Measurements from ENCODE around the gene CABP1. TPM values are rescaled to one million over a fixed set of nuclear protein-coding genes. Genes with fewer than 3 reads are reported as not detected.

Gene CABP1
- total and polyA plus RNA-seq, 2 experiments from 2014 or later, result 5.1 to 5.2 TPM

DNA sequence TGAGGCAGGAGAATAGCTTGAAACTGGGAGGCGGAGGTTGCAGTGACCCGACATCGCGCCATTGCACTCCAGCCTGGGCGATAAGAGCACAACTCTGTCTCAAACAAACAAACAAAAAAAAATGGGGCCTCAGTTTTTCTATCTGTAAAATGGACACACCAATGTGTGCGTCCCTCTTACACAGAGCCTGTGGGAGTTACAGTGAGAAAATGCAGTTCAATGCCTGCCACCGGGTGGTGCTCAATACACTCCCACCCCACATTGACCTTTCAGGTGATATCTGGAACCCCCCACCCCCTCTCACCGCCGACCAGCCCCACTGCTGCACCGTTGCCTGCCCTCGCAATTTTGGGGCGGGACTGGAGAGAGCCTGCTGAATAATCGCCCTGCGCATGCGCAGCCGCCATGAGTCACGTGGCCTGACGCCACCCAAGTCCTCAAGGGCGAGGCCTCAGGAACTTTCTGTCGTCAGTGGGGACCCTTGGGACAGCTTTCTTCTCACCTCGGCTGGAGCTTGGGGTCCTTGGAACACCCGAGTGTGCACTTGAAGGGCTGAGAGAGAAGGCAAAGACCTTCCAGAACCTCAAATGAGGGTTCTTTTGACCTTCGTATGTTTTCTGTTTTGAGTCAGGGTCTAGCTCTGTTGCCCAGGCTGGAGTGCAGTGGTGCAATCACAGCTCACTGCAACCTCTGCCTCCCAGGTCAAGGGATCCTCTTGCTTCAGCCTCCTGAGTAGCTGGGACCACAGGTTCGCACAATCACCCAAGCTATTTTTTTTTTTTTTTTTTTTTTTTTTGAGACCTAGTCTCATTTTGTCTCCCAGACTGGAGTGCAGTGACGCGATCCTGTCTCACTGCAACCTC, 14.6 kb upstream of the CABP1 start:
- H2AFZ ChIP-seq, result no peak overlapping the region
- no peak overlapping the region for H3K4me3 Mint-ChIP-seq
- H3K9me3 Mint-ChIP-seq, result no peaks in the 10 kb centered on the region
- H3K27me3 ChIP-seq (ENCODE audit: insufficient read depth), result no peaks in the 10 kb centered on the region
- H4K20me1 ChIP-seq (replicated peaks; ENCODE audit: insufficient read depth), result no peaks in the 10 kb centered on the region
- H3K36me3 ChIP-seq (ENCODE audit: insufficient read depth), result no peaks in the 10 kb centered on the region
- peaks cover 9% of the 10 kb centered on the region for H3K4me1 Mint-ChIP-seq
- H3K36me3 Mint-ChIP-seq (ENCODE audit: low read depth), result no peaks in the 10 kb centered on the region
- H3K27ac Mint-ChIP-seq, result no peak overlapping the region
- H3K79me2 ChIP-seq (replicated peaks; ENCODE audit: insufficient read depth), result no peaks in the 10 kb centered on the region
- no peaks in the 10 kb centered on the region for H3F3A ChIP-seq (replicated peaks; ENCODE audit: low read depth)
- no peak overlapping the region for H3K4me2 ChIP-seq
- H3K27ac ChIP-seq (ENCODE audit: low read depth), result no peak overlapping the region
- no peak overlapping the region for H3K4me3 ChIP-seq
- peak; percentile 65 for ATAC-seq
- H3K9me2 ChIP-seq (ENCODE audit: insufficient read depth), result no peaks in the 10 kb centered on the region
- peaks cover 5% of the 10 kb centered on the region for H3K27me3 Mint-ChIP-seq (ENCODE audit: insufficient read depth, low read depth, poor library complexity)
- TF ChIP-seq, protein P1, sequence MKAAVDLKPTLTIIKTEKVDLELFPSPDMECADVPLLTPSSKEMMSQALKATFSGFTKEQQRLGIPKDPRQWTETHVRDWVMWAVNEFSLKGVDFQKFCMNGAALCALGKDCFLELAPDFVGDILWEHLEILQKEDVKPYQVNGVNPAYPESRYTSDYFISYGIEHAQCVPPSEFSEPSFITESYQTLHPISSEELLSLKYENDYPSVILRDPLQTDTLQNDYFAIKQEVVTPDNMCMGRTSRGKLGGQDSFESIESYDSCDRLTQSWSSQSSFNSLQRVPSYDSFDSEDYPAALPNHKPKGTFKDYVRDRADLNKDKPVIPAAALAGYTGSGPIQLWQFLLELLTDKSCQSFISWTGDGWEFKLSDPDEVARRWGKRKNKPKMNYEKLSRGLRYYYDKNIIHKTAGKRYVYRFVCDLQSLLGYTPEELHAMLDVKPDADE (IDR thresholded peaks at IDR 0.05), result no peak
- TF ChIP-seq, protein P2, sequence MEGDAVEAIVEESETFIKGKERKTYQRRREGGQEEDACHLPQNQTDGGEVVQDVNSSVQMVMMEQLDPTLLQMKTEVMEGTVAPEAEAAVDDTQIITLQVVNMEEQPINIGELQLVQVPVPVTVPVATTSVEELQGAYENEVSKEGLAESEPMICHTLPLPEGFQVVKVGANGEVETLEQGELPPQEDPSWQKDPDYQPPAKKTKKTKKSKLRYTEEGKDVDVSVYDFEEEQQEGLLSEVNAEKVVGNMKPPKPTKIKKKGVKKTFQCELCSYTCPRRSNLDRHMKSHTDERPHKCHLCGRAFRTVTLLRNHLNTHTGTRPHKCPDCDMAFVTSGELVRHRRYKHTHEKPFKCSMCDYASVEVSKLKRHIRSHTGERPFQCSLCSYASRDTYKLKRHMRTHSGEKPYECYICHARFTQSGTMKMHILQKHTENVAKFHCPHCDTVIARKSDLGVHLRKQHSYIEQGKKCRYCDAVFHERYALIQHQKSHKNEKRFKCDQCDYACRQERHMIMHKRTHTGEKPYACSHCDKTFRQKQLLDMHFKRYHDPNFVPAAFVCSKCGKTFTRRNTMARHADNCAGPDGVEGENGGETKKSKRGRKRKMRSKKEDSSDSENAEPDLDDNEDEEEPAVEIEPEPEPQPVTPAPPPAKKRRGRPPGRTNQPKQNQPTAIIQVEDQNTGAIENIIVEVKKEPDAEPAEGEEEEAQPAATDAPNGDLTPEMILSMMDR (conservative IDR thresholded peaks at IDR 0.05; ENCODE audit: low read depth in 2 of 2), result peak; percentile 51 to 75
- peak; percentile 75 for DNase-seq (ENCODE audit: low spot score)
- no peaks in the 10 kb centered on the region for H3K4me1 ChIP-seq (ENCODE audit: insufficient read depth)

DNA sequence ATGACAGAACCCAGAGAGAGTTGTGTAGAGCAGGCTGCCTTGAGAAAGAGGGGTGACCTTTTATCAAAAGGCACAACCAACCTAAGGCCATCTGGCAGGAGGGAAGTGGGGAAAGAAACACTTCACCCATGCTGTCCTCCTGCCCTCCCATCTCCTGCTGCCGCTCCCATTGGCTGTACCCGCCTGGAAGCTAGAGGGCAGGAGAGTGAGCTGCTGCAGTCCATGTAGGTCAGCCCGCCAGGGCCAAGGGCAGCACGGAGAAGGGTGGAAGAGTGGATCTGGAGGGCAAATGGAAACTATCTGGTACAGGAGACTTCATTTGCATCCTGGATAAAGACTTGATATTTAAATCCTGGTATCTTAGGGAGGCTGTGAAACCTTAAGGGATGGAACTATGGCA, 11.5 kb upstream of the CABP1 start:
- Histone ChIP-seq H3K4me3 (no peak overlapping the region), H3F3A (replicated peaks; ENCODE audit: low read depth) (no peaks in the 10 kb centered on the region), H3K4me2 (no peak overlapping the region), H3K36me3 (ENCODE audit: insufficient read depth) (no peaks in the 10 kb centered on the region), H3K27ac (ENCODE audit: low read depth) (no peak overlapping the region), H3K9me2 (ENCODE audit: insufficient read depth) (no peaks in the 10 kb centered on the region), H4K20me1 (replicated peaks; ENCODE audit: insufficient read depth) (no peaks in the 10 kb centered on the region), H3K27me3 (ENCODE audit: insufficient read depth) (no peaks in the 10 kb centered on the region), H3K4me1 (ENCODE audit: insufficient read depth) (no peaks in the 10 kb centered on the region), H2AFZ (0 out of 2 replicates have a peak overlapping the region, but pooled peaks have one; percentile 25), H3K79me2 (replicated peaks; ENCODE audit: insufficient read depth) (no peaks in the 10 kb centered on the region)
- no peak for TF ChIP-seq ZNF331 (CRISPR knock-in tag; IDR thresholded peaks at IDR 0.05; ENCODE audit: low read depth)
- no peak for TF ChIP-seq ZNF114 (CRISPR knock-in tag; IDR thresholded peaks at IDR 0.05)
- no peak for TF ChIP-seq ZNF462 (CRISPR knock-in tag; IDR thresholded peaks at IDR 0.05)
- TF ChIP-seq POLR2AphosphoS5 (IDR thresholded peaks at IDR 0.05; ENCODE audit: low read depth), result no peak
- TF ChIP-seq, protein P2 (conservative IDR thresholded peaks at IDR 0.05; ENCODE audit: low read depth in 2 of 2), result peak; percentile 51 to 80
- ATAC-seq (peak; percentile 99), DNase-seq (ENCODE audit: low spot score) (peak; percentile 72)
- H3K4me1 Mint-ChIP-seq, result peaks cover 7% of the 10 kb centered on the region
- H3K36me3 Mint-ChIP-seq (ENCODE audit: low read depth), result no peaks in the 10 kb centered on the region
- H3K27ac Mint-ChIP-seq, result 0 out of 2 replicates have a peak overlapping the region, but pooled peaks have one; percentile 21
- H3K9me3 Mint-ChIP-seq, result no peaks in the 10 kb centered on the region
- H3K27me3 Mint-ChIP-seq (ENCODE audit: insufficient read depth, low read depth, poor library complexity), result peaks cover 6% of the 10 kb centered on the region
- no peak overlapping the region for H3K4me3 Mint-ChIP-seq

Measured in GM23338 (cell line).